DND-41 (cell line): ENCODE results near the gene CCDC178.
"Not testable (repeated sequence)": the region's sequence is repeated elsewhere in the genome, so short reads cannot be mapped to it uniquely, and the experiment has no call there.

ENCODE experiments used
- ATAC-seq: fragments of 200-7000 bp; cut with Tn5 transposase; 3 replicates; pipeline ENCODE4 v1.9.1; 2021; ENCODE audit warnings: low read depth; ENCODE audit not compliant: insufficient read depth
- DNase-seq: peaks from one replicate; pipeline ENCODE4 v3.0.0-alpha.2; 2020
- H2AFZ ChIP-seq: 2 replicates; pipeline ENCODE4 v1.6.0; 2012; ENCODE audit warnings: low read depth, low read length
- H3K27ac ChIP-seq: 2 replicates; pipeline ENCODE4 v1.5.1; 2012; ENCODE audit warnings: low read length, inconsistent platforms
- H3K27me3 ChIP-seq: fragments of 200-600 bp; sonication (generic); 2 replicates; pipeline ENCODE4 v1.6.0; 2012; ENCODE audit warnings: low read length, mild to moderate bottlenecking, inconsistent platforms; ENCODE audit not compliant: insufficient read depth, poor library complexity
- H3K36me3 ChIP-seq: 2 replicates; pipeline ENCODE4 v1.5.1; 2012; ENCODE audit warnings: low read length, inconsistent platforms; ENCODE audit not compliant: insufficient read depth
- H3K4me1 ChIP-seq: 2 replicates; pipeline ENCODE4 v1.5.1; 2012; ENCODE audit warnings: mild to moderate bottlenecking, low read length; ENCODE audit not compliant: insufficient read depth
- H3K4me2 ChIP-seq: 2 replicates; pipeline ENCODE4 v1.6.0; 2012; ENCODE audit warnings: mild to moderate bottlenecking, moderate library complexity, low read length, inconsistent platforms; ENCODE audit not compliant: insufficient read depth
- H3K4me3 ChIP-seq, 2 experiments: fragments of 200-600 bp in 1 of 2; shearing (Covaris generic) in 1 of 2; 2 replicates each; pipeline ENCODE4 v1.5.1; 2012 to 2016; ENCODE audit warnings: inconsistent platforms in 2 of 2, low read length in 2 of 2, mild to moderate bottlenecking in 2 of 2, low read depth in 1 of 2, moderate library complexity in 1 of 2
- H3K79me2 ChIP-seq: 2 replicates; pipeline ENCODE4 v1.6.0; 2012; ENCODE audit warnings: low read length, inconsistent platforms; ENCODE audit not compliant: insufficient read depth
- H3K9ac ChIP-seq: 2 replicates; pipeline ENCODE4 v1.6.0; 2012; ENCODE audit warnings: low read depth, mild to moderate bottlenecking, inconsistent platforms, low read length, moderate library complexity
- H3K9me3 ChIP-seq: 2 replicates; pipeline ENCODE4 v1.5.1; 2012; ENCODE audit warnings: low read length, moderate library complexity, mild to moderate bottlenecking, inconsistent platforms; ENCODE audit not compliant: insufficient read depth, severe bottlenecking
- H4K20me1 ChIP-seq: 2 replicates; pipeline ENCODE4 v1.6.0; 2012; ENCODE audit warnings: low read length; ENCODE audit not compliant: insufficient read depth
- EZH2 ChIP-seq: IDR thresholded peaks from 3 replicates; pipeline ENCODE4 v1.6.1; 2012; ENCODE audit warnings: borderline replicate concordance, low read depth, mild to moderate bottlenecking, moderate library complexity, low read length, inconsistent platforms; ENCODE audit not compliant: severe bottlenecking
- TF ChIP-seq, protein P1 (sequence below): IDR thresholded peaks from 2 replicates; pipeline ENCODE4 v1.5.1; 2012; ENCODE audit warnings: borderline replicate concordance, low read length, moderate library complexity, mild to moderate bottlenecking; ENCODE audit not compliant: poor library complexity, severe bottlenecking; ENCODE audit errors: extremely low read depth

The CCDC178 gene

DNA sequence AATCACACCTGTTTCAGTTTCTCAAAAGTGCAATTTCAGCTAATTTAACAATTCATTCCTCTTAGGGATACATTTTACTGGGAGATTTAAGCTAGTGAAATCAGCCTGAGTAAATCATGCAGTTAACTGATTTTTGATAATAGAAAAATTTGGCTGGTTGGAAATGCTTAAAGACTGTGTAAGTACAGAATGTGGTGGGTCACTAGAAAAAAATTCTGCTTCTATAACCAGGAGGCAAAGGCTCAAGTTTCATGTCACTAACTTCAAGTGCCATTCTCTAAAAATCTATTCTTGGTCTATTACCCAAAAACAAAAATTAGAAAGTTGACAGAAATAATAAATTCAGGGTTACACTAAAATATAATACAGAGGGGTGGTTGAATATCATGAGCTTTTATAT is 271.3 kb downstream of the CCDC178 start:
- H2AFZ ChIP-seq, result no peak overlapping the region
- no peak overlapping the region for H3K4me2 ChIP-seq
- no peak for TF ChIP-seq EZH2
- TF ChIP-seq, protein P1, sequence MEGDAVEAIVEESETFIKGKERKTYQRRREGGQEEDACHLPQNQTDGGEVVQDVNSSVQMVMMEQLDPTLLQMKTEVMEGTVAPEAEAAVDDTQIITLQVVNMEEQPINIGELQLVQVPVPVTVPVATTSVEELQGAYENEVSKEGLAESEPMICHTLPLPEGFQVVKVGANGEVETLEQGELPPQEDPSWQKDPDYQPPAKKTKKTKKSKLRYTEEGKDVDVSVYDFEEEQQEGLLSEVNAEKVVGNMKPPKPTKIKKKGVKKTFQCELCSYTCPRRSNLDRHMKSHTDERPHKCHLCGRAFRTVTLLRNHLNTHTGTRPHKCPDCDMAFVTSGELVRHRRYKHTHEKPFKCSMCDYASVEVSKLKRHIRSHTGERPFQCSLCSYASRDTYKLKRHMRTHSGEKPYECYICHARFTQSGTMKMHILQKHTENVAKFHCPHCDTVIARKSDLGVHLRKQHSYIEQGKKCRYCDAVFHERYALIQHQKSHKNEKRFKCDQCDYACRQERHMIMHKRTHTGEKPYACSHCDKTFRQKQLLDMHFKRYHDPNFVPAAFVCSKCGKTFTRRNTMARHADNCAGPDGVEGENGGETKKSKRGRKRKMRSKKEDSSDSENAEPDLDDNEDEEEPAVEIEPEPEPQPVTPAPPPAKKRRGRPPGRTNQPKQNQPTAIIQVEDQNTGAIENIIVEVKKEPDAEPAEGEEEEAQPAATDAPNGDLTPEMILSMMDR, result no peak

DNA sequence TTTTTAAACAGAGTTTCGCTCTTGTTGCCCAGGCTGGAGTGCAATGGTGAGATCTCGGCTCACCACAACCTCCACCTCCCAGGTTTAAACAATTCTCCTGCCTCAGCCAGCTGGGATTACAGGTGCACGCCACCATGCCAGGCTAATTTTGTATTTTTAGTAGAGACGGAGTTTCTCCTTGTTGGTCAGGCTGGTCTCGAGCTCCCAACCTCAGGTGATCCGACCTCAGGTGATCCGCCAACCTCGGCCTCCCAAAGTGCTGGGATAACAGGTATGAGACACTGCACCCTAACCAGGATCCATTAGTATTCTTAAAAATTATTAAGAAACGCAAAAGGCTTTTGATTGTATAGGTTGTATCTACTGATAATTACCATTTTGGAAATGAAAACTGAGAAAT is 276.4 kb downstream of the CCDC178 start:
- H3K4me3 ChIP-seq, H2AFZ ChIP-seq, H3K79me2 ChIP-seq, H3K4me2 ChIP-seq, ATAC-seq, H4K20me1 ChIP-seq, H3K4me1 ChIP-seq, H3K9ac ChIP-seq, H3K27ac ChIP-seq, H3K9me3 ChIP-seq, H3K27me3 ChIP-seq, H3K36me3 ChIP-seq, DNase-seq: not testable (repeated sequence)

More for the DNA sequence above, 271.3 kb downstream of the CCDC178 start:
- Histone ChIP-seq H3K27ac (no peak overlapping the region), H3K27me3 (no peaks in the 10 kb centered on the region), H4K20me1 (no peaks in the 10 kb centered on the region), H3K9me3 (no peaks in the 10 kb centered on the region), H3K4me3 (no peak overlapping the region), H3K4me1 (no peaks in the 10 kb centered on the region), H3K79me2 (no peaks in the 10 kb centered on the region), H3K36me3 (no peaks in the 10 kb centered on the region), H3K9ac (no peak overlapping the region)
- no peak for ATAC-seq
- no peak for DNase-seq

DNA sequence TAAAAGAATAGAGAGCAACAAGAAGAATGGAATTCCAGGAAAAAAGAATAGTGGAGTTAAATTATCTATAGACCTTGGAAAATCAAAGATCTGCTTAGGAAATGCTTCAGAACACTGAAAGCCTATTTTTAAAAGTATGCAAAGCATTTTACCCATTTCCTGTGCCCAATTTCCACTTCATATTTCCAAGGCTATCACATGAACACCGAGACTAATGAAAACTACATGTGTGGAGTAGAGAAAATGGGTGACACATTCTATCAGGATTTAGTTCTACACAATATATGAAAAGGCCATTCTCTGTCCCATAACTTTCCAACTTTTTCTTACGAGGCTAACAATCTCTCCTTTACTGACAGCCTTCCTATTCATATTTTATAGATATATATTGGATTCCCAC is 279.4 kb downstream of the CCDC178 start:
- Histone ChIP-seq H3K9me3 (no peaks in the 10 kb centered on the region), H3K4me3 (no peak overlapping the region), H3K27me3 (no peaks in the 10 kb centered on the region), H3K9ac (no peak overlapping the region), H3K4me1 (no peaks in the 10 kb centered on the region), H2AFZ (no peak overlapping the region), H3K36me3 (no peaks in the 10 kb centered on the region), H4K20me1 (no peaks in the 10 kb centered on the region), H3K79me2 (no peaks in the 10 kb centered on the region), H3K4me2 (no peak overlapping the region), H3K27ac (no peak overlapping the region)
- DNase-seq, result no peak
- TF ChIP-seq EZH2, result no peak
- TF ChIP-seq, protein P1, result no peak
- no peak for ATAC-seq

DNA sequence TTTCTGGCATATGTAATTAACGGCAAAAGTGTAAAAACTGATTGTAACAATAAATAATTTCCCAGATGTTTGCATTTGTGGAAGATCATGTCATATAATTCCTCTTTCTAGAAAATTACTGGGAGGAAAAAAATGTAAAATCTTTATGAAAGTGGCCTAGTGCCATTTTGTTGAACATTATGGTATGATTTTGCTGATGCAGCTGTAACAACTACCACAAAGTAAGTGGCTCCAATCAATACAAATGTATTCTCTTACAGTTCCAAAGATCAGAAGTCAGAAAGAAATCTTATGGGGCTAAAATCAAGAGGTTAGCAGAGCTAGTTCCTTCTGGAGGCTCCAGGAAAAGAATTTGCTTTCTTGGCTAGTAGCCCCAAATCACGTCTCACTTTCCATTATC is 281.4 kb downstream of the CCDC178 start:
- Histone ChIP-seq H3K79me2 (no peaks in the 10 kb centered on the region), H3K4me3 (no peak overlapping the region), H3K36me3 (no peaks in the 10 kb centered on the region), H3K9me3 (no peaks in the 10 kb centered on the region), H2AFZ (no peak overlapping the region), H3K4me2 (no peak overlapping the region), H3K9ac (no peak overlapping the region), H4K20me1 (no peaks in the 10 kb centered on the region), H3K27me3 (no peaks in the 10 kb centered on the region), H3K27ac (no peak overlapping the region), H3K4me1 (no peaks in the 10 kb centered on the region)
- ATAC-seq, result no peak
- no peak for DNase-seq
- TF ChIP-seq EZH2, result no peak
- TF ChIP-seq, protein P1, result no peak
